Kidney epithelial cell (primary cell): ENCODE measurements around the gene VCL. TPM values are rescaled to one million over a fixed set of nuclear protein-coding genes. Genes with fewer than 3 reads are reported as not detected.
"Not testable (repeated sequence)": the region's sequence is repeated elsewhere in the genome, so short reads cannot be mapped to it uniquely, and the experiment has no call there.

ENCODE experiments used
- DNase-seq: peaks from one replicate; pipeline ENCODE4 v3.0.0-alpha.2; 2010; ENCODE audit warnings: low read depth
- H3K27me3 ChIP-seq: 2 replicates; pipeline ENCODE4 v1.6.0; 2011; ENCODE audit warnings: low read length; ENCODE audit not compliant: control insufficient read depth, insufficient read depth
- H3K36me3 ChIP-seq: 2 replicates; pipeline ENCODE4 v1.5.1; 2011; ENCODE audit warnings: low read length; ENCODE audit not compliant: control insufficient read depth, insufficient read depth
- H3K4me3 ChIP-seq: 2 replicates; pipeline ENCODE4 v1.5.1; 2011; ENCODE audit warnings: low read depth, mild to moderate bottlenecking, control low read depth, low read length
- CTCF ChIP-seq: IDR thresholded peaks from 2 replicates; pipeline ENCODE4 v1.5.1; 2011; ENCODE audit warnings: mild to moderate bottlenecking, moderate library complexity, low read length, control low read depth, inconsistent platforms; ENCODE audit not compliant: insufficient read depth, poor library complexity, severe bottlenecking
- total RNA-seq: library from RNA; depleted of rRNA; stranded (reverse); fragments of >200 nt; gene quantifications from 2 replicates; pipeline ENCODE4 v1.2.3, GENCODE V29; 2015

The VCL gene
- total RNA-seq, 1 donor from 2014 or later, result 148 TPM

- Histone ChIP-seq H3K36me3 (no peaks in the 10 kb centered on the region), H3K27me3 (no peaks in the 10 kb centered on the region), H3K4me3 (no peak overlapping the region)
- no peak for TF ChIP-seq CTCF
- no peak for DNase-seq
These were observed 136.3 kb downstream of the VCL start for GRCh38 chr10:74133923-74134820.

DNA sequence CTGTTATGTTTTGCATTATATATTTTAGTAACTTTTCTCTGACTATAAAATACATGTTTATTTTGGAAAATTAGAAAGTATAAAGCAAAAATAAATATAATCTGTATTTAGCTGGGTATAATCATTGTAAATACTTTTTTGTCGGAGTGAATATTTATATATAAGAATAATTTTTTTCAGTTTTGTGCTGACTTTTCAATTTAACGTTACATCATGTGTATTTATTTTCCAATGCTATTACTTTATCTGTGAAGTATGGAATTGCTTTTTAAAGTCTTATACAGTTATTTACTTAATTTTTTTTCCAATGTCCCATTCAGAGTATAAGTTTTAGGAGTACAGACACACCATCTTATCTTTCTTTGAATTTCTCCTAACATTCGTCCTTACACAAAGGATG lies 137.5 kb downstream of the VCL start:
- Histone ChIP-seq H3K4me3 (no peak overlapping the region), H3K27me3 (no peaks in the 10 kb centered on the region), H3K36me3 (no peaks in the 10 kb centered on the region)
- DNase-seq, result no peak
- no peak for TF ChIP-seq CTCF

- no peaks in the 10 kb centered on the region for H3K27me3 ChIP-seq
- no peak for TF ChIP-seq CTCF
- no peak for DNase-seq
- H3K36me3 ChIP-seq, result no peaks in the 10 kb centered on the region
- H3K4me3 ChIP-seq, result no peak overlapping the region
These were observed 140.1 kb downstream of the VCL start for GRCh38 chr10:74137992-74138391.

- H3K27me3 ChIP-seq, H3K36me3 ChIP-seq, DNase-seq, H3K4me3 ChIP-seq: not testable (repeated sequence)
These were observed 140.7 kb downstream of the VCL start for GRCh38 chr10:74138596-74138995.

DNA sequence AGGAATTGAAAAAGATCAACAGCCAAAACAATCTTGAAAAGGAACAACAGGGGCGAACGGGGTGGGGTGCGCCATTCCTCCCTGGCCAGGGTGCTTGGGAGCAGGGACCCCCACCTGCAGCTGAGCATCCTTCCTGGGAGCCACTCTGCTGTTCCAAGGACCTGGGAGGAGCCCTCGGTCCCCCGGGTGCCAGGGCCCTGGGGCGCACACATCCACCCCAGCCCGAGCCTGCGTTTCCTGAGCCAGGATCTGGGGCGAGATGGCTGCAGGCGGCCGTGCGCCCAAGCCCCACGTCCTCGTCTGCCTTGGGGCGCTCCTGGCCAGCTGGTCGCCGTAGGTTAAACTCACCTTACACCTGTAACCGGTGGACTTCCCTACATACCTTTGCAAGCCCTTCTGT lies 142.1 kb downstream of the VCL start:
- Histone ChIP-seq H3K27me3 (no peaks in the 10 kb centered on the region), H3K4me3 (no peak overlapping the region), H3K36me3 (no peaks in the 10 kb centered on the region)
- TF ChIP-seq CTCF, result no peak
- DNase-seq, result no peak

DNA sequence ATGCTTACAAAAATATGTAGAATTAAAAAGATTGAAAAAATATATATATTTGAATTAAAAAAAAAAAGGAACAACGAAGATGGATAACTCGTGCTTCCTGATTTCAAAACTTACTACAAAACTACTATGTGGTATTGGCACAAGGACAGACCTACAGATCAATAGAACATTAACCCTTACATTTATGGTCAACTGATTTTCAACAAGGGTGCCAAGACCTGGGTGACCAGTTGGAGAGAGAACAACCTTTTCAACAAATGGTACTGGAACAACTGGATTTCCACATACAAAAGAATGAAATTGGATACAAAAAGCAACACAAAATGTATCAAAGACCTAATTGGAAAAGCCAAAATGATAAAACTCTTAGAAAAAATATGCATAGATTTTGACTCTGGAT lies 142.6 kb downstream of the VCL start:
- no peak for TF ChIP-seq CTCF
- no peak for DNase-seq
- no peaks in the 10 kb centered on the region for H3K27me3 ChIP-seq
- no peak overlapping the region for H3K4me3 ChIP-seq
- H3K36me3 ChIP-seq, result no peaks in the 10 kb centered on the region
